ENCODE results near the gene PEF1.

PEF1 gene

DNA sequence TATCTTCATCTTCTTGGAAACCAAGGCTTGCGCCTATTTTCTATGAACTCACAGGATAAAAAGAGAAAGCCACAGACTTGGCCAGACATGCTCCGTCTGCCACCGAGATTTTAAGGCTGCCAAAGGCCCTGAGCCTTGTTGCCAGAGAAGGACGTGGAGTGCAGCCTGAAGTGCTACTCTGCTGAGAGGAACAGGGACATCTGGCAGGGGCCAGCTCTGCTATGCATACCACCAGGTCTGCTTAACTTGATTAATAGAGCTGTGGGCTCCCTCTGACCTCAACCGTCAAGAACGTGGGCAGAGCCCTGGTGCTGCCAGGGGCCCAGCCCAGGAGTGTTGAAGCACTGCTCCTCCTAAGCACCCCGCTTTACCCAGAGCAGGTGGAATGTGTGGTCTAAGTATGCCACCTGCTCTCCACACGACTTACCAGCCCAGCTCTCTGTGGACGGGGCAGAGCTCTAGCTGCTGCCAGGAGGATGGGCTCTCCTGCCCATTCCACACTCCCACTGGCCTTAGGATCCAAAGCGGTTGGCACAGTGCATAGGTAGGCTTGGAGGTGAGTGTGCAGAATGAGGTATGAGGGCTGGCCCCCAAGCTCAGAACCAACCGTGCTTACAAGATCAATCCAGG is 16.6 kb downstream of the PEF1 start:
- no peak for DNase-seq (ENCODE audit: low spot score)

GRCh38 chr1:31627301-31627929 is 17.3 kb downstream of the PEF1 start:
- no peak for DNase-seq (ENCODE audit: low spot score)

DNA sequence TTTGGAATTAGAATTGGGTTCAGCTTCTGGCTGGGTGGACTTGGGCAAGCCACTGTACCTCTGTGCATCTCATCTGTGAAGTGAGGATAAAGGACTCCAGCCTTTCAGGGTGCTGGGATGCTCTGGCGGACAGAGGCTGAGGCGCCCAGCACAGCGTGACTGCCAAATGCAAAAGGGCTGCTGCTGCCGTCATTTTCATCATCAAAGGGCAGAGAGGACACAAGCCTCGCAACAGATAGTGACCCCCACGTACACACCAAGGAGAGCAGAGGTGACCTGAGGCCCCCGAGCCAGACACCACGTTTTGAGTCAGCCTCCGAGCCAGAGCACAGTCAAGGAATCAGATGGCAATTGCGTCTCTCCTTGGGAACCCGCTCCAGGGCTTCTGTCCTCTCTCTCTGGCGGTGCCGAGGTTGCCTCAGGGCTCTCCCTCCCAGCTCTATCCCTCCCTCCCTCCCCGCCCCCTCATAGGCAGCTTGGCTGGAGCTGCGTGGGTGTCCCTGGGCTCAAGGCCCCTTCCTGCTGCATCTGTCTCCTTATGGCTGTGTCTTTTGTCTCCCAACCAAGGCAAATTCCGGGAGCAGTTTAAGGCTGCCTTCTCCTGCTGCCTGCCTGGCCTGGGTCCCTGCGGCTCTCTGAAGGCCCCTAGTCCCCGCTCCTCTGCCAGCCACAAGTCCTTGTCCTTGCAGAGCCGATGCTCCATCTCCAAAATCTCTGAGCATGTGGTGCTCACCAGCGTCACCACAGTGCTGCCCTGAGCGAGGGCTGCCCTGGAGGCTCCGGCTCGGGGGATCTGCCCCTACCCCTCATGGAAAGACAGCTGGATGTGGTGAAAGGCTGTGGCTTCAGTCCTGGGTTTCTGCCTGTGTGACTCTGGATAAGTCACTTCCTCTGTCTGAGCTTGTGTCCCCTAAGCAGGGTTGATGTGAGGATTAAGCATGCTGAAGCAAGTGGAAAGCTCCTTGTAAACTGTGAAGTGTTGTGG is 18.2 kb downstream of the PEF1 start:
- DNase-seq (ENCODE audit: low spot score): no peak

DNA sequence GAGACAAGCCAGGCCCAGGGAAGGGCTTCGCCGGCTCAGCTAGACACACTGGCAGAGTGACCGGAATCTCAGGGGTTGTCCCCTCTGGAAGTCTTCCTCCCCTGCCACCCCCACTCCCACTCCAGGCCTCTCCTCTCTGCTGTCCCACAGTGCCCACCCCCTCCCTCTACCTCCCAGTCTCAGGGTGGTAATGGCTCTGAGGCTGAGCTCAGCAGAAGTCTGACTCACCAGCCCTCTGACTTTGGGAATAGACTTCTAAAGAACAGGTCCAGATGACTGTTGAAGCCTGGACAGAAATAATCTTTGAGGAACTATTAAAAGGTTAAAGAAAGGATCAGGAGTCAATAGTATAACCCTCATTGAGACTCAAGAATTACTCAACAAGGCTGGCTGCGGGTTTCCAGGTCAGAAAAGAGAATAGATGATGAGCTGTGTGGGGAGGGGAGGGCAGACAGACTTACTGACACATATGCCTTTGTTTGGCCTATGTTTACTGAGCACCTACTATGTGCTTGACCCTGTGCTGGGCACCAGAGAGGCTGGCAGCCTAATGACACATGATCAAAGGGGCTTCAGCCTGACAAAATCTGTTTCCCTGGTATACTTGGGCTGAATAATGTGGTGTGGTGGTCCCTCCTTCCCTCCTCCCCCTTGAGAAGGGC is 19.0 kb downstream of the PEF1 start:
- no peak for DNase-seq (ENCODE audit: low spot score)

DNA sequence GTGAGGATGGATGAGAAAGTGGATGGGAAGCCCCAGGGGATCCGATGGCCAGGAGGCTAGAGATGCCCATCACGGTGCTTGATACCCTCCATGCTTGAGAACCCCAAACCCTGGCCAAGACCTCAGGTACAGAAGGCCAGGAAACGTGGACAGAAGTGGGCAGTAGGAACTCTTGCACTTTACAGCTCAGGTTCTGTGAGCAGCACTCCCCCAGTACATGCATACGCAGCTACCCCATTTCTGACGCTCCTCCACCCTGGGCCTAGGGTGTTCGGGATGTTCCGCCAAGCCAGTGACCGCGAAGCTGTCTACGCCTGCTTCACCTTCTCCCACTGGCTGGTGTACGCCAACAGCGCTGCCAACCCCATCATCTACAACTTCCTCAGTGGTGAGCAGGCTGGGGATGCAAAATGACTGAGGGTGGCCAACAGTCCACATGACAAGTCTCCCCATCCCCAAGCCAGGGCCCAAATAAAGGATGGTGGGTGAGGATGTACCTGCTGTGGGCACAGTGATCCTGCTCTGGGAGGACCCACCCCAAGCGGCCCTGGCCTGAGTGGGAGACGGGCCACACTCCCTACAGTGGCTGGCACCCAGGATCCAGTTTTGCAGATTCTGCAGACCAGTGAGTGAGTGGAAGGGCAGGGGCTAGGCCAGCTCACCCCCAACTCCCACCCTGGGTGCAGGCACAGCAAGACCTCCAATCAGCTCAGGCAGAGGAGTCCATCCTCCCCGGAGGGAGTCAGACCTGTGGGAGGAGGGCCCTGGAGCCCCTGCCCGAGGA is 19.8 kb downstream of the PEF1 start:
- DNase-seq (ENCODE audit: low spot score): no peak

GRCh38 chr1:31624309-31624708 is 20.4 kb downstream of the PEF1 start:
- no peak for DNase-seq (ENCODE audit: low spot score)

- no peak for DNase-seq (ENCODE audit: low spot score)
These were observed 21.3 kb downstream of the PEF1 start for GRCh38 chr1:31623365-31623764.

GRCh38 chr1:31621847-31622730 is 22.6 kb downstream of the PEF1 start:
- no peak for DNase-seq (ENCODE audit: low spot score)

DNA sequence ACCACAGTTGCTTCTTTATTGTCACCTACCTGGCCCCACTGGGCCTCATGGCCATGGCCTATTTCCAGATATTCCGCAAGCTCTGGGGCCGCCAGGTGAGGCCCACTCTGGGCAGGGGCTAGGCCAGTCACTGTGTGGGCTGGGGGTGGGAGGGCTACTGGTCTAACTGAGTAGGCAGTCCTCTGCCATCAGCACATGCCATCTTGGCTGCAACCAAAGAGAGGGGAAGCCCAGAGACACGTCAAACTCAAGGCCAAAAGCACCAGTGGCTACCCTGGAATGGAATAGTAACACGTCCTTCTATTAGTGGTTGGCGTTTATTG is 23.2 kb downstream of the PEF1 start:
- no peak for DNase-seq (ENCODE audit: low spot score)

- DNase-seq (ENCODE audit: low spot score): no peak
These were observed 23.8 kb downstream of the PEF1 start for GRCh38 chr1:31620631-31621497.

- no peak for DNase-seq (ENCODE audit: low spot score)
These were observed 25.5 kb downstream of the PEF1 start for GRCh38 chr1:31618916-31619846.

DNA sequence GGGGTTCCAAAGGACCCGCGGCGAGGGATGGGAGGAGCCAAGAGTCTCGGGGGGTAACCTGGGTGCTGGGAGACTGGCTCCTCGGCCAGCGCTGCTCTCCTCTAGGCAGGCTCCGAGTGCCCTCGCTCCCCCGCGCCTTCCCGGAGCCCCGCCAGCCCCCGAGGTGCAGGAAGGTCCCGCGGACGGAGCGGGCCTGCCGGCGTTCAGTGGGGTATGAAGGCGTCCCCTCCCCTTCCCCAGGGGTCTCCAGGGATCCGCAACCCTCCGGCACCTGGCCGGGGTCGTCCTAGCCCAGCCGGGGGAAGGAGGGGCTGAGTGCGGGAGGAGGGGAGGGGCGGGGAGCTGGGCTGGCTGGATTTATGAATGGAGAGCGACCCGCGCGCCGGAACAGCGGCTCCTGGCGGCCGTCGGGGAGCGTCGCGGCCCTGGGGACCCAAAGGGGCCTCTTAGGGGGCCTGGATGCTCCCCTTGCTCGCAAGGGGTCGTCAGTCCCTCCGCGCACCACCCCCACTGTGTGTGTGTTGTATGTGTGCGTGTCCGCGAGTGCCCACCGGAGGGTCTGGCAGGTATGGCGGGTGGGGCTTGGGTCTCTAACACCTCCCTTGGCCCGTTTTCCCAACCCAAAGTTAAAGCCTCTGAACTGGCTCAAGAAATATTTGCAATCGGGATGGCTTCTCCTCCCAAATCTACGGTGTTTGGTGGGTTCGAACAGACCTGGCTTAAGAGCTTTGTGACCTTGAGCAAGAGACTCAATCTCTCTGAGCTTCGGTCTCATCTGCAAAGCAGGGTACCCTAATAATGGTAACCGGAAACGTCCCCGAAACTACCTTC is 26.5 kb downstream of the PEF1 start:
- DNase-seq (ENCODE audit: low spot score): no peak

DNA sequence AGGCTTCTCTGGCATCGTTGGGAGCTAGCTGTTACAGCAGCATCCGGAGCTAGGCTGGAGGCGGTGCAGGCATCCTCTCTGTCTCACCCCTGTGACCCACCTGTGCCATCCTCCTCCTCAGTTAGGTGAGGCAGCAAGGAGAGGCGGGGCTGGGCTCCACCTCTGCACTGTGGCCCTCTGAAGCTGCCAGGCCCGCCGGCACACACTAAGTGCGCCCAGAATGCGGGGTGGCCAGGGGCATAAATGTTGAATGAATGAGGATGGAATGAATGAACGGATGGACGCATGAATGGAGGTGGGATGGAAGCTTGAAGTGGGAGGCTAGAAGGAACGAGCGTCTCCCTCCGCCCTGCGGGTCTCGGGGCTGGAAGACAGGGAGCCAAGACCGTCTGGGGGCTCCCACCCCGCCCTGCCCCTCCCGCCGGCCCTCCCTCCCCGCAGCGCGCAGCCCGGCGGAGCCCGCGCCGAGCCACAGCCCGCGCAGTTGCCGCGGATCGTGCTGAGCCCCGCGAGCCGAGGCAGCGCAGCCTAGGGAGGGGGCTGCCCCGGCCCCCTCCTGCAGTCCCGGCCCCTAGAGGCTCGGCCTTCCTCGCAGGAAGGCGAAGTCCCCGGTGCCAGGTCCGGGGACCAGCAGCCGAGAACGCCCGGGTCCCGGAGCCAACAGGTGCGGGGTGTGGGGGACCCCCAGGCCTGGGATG is 27.3 kb downstream of the PEF1 start, which contains the start of gene HCRTR1:
Gene HCRTR1 (plus strand): TSS at position 472 of the 698 bp plus-strand sequence. CDS start 1,504 bp downstream, outside the sequence.
- no peak for DNase-seq (ENCODE audit: low spot score)

- no peak for DNase-seq (ENCODE audit: low spot score)
These were observed 28.7 kb downstream of the PEF1 start for GRCh38 chr1:31615939-31616338.

DNA sequence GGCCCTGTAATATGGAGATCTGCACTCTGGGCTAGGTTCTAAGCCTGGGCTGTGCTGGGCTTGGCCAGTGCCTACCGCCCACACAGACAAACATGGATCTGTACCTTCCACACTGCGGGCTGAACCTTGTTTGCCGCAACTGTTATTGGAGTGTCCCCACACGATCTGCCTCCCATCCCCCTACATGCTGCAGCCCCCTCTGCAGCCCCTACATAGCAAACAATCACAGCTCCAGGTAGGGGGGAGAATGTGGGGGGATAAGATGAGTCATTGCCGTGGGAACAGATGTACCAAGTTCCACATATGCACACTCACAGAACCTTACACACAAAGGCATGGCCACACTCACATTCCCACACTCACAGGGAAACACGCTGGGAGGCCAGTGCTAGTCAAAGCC is 29.3 kb downstream of the PEF1 start:
- DNase-seq (ENCODE audit: low spot score): no peak

DNA sequence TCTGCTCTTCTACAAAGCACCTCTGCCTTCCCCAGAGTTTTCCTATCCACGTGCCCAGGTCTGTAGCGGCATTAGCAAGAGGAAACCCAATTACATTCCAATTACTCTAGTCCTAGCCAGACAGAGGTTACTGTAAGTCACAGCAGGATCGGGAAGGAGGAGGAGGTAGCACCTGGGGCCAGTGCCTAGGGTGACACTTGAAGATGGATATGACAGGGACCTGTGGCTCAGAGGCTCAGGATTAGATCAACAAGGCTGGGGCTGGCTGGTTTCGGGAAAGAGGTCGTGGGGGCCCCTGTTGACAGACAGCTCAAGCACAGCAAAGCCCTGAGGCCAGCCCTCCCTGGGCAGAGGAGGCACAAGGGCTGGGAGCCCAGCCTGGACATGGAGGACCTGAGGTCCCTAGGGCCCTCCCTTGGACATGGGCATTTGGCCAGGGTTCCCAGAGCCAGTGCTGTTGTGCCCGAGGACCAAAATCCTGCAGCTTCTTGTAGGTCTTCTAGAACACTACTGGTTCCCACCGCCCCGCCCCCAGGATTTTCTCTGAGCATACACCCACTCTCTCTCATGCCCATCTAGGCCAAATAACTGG is 30.2 kb downstream of the PEF1 start:
- DNase-seq (ENCODE audit: low spot score): no peak

Data from hematopoietic multipotent progenitor cell treated with erythropoietin and hydrocortisone succinate and interleukin-3 and kit ligand, for 15 days (in vitro differentiated cells).